ENCODE measurements around the gene MCTP2.

GRCh38 chr15:94212291-94212690 lies 19.1 kb upstream of the MCTP2 start:
- TF ChIP-seq CTCF (IDR thresholded peaks at IDR 0.05) (no peak), REST (IDR thresholded peaks at IDR 0.05; ENCODE audit: insufficient read depth in 1 of 2, low read depth in 2 of 2, low read length in 1 of 2) (no peak), POLR2AphosphoS5 (IDR thresholded peaks at IDR 0.05; ENCODE audit: low read depth, low read length) (no peak), SIN3A (IDR thresholded peaks at IDR 0.05; ENCODE audit: borderline replicate concordance, insufficient read depth, low read depth, low read length) (no peak)

All from Panc1 (cell line).